Ovary (tissue), 9 donors: Measurements from ENCODE around the gene CARD9. TPM values are rescaled to one million over a fixed set of nuclear protein-coding genes. Genes with fewer than 3 reads are reported as not detected.

Experiments
- DNase-seq, 5 donors: peaks; one replicate each; pipeline ENCODE4 v3.0.0-alpha.2; 2019 to 2020
- H3K27ac ChIP-seq, 2 donors: fragments of 200-600 bp; one replicate each; pipeline versions ENCODE4 v1.5.1 to v1.8.0; 2019 to 2022
- H3K27me3 ChIP-seq: fragments of 200-600 bp; one replicate; pipeline ENCODE4 v1.8.0; 2022
- H3K36me3 ChIP-seq: fragments of 200-600 bp; sonication (generic); one replicate; pipeline ENCODE4 v1.5.1; 2019
- H3K4me1 ChIP-seq: one replicate; pipeline ENCODE4 v1.8.1; 2013; ENCODE audit warnings: mild to moderate bottlenecking, moderate library complexity; ENCODE audit not compliant: insufficient read depth
- H3K4me3 ChIP-seq: fragments of 200-600 bp; sonication (generic); one replicate; pipeline ENCODE4 v1.5.1; 2017
- H3K9me3 ChIP-seq, 2 donors: fragments of 200-600 bp in 1 of 2; sonication (generic) in 1 of 2; one replicate each; pipeline versions ENCODE4 v1.5.1 to v1.8.1; 2013 to 2019; ENCODE audit warnings: mild to moderate bottlenecking in 1 of 2, moderate library complexity in 1 of 2
- EP300 ChIP-seq: sonication (generic); formaldehyde crosslinking; IDR thresholded peaks from one replicate; pipeline ENCODE4 v1.6.1; 2017; ENCODE audit warnings: antibody characterized with exemption
- POLR2A ChIP-seq: fragments of 450-650 bp; IDR thresholded peaks from one replicate; pipeline ENCODE4 v1.6.1; 2017; ENCODE audit warnings: antibody characterized with exemption, mild to moderate bottlenecking, moderate library complexity
- WGBS, 3 donors: extraction: QIAGEN DNeasy Blood & Tissue Kit in 1 of 3; methylation state at CpG; one replicate each; pipeline versions ENCODE4 v1.1.5 to v1.1.7; 2013 to 2017; 5-methylcytosine and 5-hydroxymethylcytosine counted together
- intact Hi-C, 4 donors: fragments of 100-400 bp; cut with DNase I; formaldehyde crosslinking; loops; one replicate each; pipeline versions ENCODE4 v1.11.0 to v1.15.1; 2022 to 2023
- polyA plus RNA-seq, 2 donors: library from polyadenylated mRNA; stranded (reverse); fragments of 200-250 nt in 1 of 2; fragments of 350-450 nt in 1 of 2; fragmentation: Illumina TruSeq in 1 of 2; extraction: RNeasy Lipid Tissue Mini Kit (QIAGEN cat#74804) in 1 of 2; gene quantifications; one replicate each; pipeline ENCODE4 v1.2.3, GENCODE V29; 2013 to 2014
- total RNA-seq, 7 donors: library from RNA; depleted of rRNA in 2 of 7; stranded (reverse); fragments of >200 nt in 2 of 7; fragmentation: NEBNext Ultra II Directional in 3 of 7; extraction: Animal tissue kit (Norgen Biotek cat#: 25700) in 3 of 7; gene quantifications; one replicate each; pipeline versions ENCODE4 v1.1.0 to v1.2.4, GENCODE V29; 2016 to 2023
- TF ChIP-seq, protein P1 (sequence below), 3 donors: fragments of 450-650 bp in 2 of 3; fragments of 200-600 bp in 1 of 3; IDR thresholded peaks; one replicate each; pipeline versions ENCODE4 v1.5.1 to v1.8.0; 2016 to 2022; ENCODE audit warnings: antibody characterized with exemption in 3 of 3, mild to moderate bottlenecking in 1 of 3
- donor health status: DM: no; HTN: no; CAD: no; lungs with moderate emphysema.
- donor health status: DM: no; HTN: no; CAD: no.
- donor health status: Bipolar disorder and iron deficiency.
- donor health status: DM: yes; HTN: yes; CAD: no.
- donor health status: DM: no; HTN: no; CAD: no.
- donor health status: DM: yes; HTN: yes; CAD: no.

The CARD9 gene
- total and polyA plus RNA-seq, 9 donors = 0.48 to 3.5 (median 1.1) TPM; not detected in 1

DNA sequence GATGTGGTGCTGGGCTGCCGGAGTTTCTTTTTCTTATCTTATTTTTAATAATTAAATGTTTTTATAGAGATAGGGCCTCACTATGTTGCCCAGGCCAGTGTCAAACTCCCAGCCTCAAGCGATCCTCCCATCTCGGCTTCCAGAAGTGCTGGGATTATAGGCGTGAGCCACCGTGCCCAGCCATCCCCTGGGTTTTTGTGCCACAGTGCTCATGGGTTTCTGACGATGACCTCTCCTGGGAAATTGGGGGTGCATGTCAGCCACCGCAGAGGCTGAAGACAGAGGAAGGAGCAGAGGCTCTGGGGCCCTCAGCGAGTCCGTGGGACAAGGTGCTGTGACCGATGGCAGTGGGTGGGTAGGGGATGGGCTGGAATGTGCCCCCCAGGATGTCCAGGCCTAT is 31.7 kb downstream of the CARD9 start:
- intact Hi-C loops = no loop called here
- H3K9me3 ChIP-seq = no peaks in the 10 kb centered on the region
- DNase-seq = no peak
- no peaks in the 10 kb centered on the region for H3K36me3 ChIP-seq
- TF ChIP-seq EP300 (no peak), POLR2A (no peak)
- TF ChIP-seq, protein P1, sequence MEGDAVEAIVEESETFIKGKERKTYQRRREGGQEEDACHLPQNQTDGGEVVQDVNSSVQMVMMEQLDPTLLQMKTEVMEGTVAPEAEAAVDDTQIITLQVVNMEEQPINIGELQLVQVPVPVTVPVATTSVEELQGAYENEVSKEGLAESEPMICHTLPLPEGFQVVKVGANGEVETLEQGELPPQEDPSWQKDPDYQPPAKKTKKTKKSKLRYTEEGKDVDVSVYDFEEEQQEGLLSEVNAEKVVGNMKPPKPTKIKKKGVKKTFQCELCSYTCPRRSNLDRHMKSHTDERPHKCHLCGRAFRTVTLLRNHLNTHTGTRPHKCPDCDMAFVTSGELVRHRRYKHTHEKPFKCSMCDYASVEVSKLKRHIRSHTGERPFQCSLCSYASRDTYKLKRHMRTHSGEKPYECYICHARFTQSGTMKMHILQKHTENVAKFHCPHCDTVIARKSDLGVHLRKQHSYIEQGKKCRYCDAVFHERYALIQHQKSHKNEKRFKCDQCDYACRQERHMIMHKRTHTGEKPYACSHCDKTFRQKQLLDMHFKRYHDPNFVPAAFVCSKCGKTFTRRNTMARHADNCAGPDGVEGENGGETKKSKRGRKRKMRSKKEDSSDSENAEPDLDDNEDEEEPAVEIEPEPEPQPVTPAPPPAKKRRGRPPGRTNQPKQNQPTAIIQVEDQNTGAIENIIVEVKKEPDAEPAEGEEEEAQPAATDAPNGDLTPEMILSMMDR (IDR thresholded peaks at IDR 0.05) = no peak
- H3K4me3 ChIP-seq = no peak overlapping the region
- peaks cover 4% of the 10 kb centered on the region for H3K4me1 ChIP-seq
- WGBS, 3 donors = 75 to 81% (median 79%) methylated on average over 10 of the region's 10 CpGs
- no peaks in the 10 kb centered on the region for H3K27me3 ChIP-seq
- peak overlapping the region in 1 of 2 donors; percentile 36 for H3K27ac ChIP-seq

DNA sequence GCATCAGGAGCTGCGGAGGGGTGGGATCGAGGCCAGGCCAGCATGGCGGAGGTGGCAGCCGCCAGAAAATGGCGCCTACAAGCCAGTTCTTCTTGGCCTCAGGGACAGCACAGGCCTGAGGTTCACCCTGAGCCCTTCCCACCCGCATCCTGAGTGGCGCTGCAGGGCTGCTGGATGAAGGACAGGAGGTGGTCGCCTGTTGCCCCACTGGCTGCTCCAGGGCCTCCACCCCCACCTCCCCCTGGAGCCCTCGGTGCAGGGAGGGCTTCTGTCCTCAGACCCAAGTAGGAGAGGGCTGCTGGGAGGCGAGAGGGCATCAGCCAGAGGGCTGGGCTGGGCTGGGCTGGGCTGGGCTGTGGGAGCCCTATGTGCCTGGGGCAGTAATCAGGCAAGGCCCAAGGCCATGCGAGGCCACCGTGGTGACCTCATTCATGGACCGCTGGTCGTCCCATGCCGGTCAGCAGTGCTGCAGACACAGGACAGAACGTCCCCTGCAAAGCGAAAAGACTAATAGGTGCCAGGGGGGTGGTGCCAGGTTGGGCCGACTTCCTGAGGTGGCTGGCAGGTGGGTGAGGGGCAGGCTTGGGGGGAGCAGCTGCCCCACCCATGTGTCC is 32.3 kb downstream of the CARD9 start:
- H3K36me3 ChIP-seq = no peaks in the 10 kb centered on the region
- WGBS, 3 donors = 83 to 87% (median 83%) methylated on average over 17 to 18 of the region's 18 CpGs
- intact Hi-C loops = no loop called here
- DNase-seq = no peak
- H3K9me3 ChIP-seq = no peaks in the 10 kb centered on the region
- no peak overlapping the region for H3K27ac ChIP-seq
- H3K4me1 ChIP-seq = peaks cover 4% of the 10 kb centered on the region
- no peak for TF ChIP-seq EP300
- TF ChIP-seq, protein P1 (IDR thresholded peaks at IDR 0.05) = no peak
- no peak for TF ChIP-seq POLR2A
- H3K27me3 ChIP-seq = no peaks in the 10 kb centered on the region
- no peak overlapping the region for H3K4me3 ChIP-seq

DNA sequence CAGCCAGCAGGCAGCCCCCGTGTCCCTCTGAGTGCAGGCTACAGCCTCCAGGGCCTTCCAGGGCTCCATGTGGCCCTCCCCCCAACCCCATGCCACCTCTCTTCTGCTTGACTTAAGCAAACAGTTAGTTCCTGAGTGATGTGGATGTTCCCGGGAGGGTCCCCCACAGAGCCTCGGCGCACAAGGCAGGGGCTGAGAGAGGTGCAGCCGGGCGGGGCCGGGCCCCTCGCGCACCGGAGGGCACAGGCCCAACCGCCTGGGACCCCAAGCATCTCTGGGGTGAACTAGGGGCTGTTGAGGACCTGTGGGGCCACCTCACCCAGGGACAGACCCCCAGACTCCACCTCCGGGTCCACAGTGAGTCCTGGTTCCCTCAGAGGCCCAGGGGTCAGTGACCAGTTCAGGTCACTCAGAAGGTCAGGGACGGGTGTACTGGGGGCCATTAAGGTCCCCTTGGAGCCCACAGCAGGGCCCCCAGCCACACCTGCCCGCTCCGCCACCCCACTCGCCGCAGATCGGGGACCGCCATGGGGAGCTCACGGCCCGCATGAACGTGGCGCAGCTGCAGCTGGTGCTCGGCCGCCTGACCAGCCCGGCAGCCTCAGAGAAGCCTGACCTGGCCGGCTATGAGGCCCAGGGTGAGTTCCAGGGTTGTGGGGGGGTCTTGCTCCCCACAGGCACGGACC is 33.0 kb downstream of the CARD9 start:
- H3K4me1 ChIP-seq = peaks cover 4% of the 10 kb centered on the region
- no peak overlapping the region for H3K27ac ChIP-seq
- intact Hi-C loops = no loop called here
- H3K9me3 ChIP-seq = no peaks in the 10 kb centered on the region
- 88 to 93% (median 92%) methylated on average over 18 to 28 of the region's 28 CpGs for WGBS, 3 donors
- DNase-seq = no peak
- TF ChIP-seq, protein P1 (IDR thresholded peaks at IDR 0.05) = no peak
- no peak for TF ChIP-seq EP300
- TF ChIP-seq POLR2A = no peak
- H3K4me3 ChIP-seq = no peak overlapping the region
- no peaks in the 10 kb centered on the region for H3K27me3 ChIP-seq
- H3K36me3 ChIP-seq = no peaks in the 10 kb centered on the region

DNA sequence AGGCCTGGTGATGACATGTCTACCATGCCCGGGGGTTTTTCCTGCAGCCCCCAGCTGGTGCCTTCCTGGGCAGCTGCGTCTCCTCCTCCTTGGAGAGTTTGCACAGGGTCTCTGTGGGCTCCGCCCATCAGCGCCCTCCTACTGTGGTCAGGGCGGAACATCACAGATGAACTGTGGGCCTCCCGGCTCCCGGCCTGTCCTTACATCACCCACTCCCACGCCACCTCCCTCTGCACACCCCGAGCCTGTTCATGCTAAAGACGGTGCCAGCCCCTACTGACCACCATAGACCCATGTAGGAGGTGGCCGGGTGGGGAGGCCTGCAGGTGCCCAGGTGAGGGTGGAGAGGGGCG is 33.5 kb downstream of the CARD9 start:
- TF ChIP-seq, protein P1 (IDR thresholded peaks at IDR 0.05) = no peak
- TF ChIP-seq POLR2A (no peak), EP300 (no peak)
- H3K4me3 ChIP-seq = no peak overlapping the region
- 84 to 87% (median 84%) methylated on average over 12 of the region's 12 CpGs for whole genome bisulfite sequencing, 3 donors
- H3K9me3 ChIP-seq = no peaks in the 10 kb centered on the region
- no peaks in the 10 kb centered on the region for H3K27me3 ChIP-seq
- H3K4me1 ChIP-seq = peaks cover 4% of the 10 kb centered on the region
- no peak overlapping the region for H3K27ac ChIP-seq
- intact Hi-C loops = no loop called here
- no peak for DNase-seq
- H3K36me3 ChIP-seq = no peaks in the 10 kb centered on the region
